Measurements from ENCODE around the gene MAN1A1.

Gene MAN1A1

DNA sequence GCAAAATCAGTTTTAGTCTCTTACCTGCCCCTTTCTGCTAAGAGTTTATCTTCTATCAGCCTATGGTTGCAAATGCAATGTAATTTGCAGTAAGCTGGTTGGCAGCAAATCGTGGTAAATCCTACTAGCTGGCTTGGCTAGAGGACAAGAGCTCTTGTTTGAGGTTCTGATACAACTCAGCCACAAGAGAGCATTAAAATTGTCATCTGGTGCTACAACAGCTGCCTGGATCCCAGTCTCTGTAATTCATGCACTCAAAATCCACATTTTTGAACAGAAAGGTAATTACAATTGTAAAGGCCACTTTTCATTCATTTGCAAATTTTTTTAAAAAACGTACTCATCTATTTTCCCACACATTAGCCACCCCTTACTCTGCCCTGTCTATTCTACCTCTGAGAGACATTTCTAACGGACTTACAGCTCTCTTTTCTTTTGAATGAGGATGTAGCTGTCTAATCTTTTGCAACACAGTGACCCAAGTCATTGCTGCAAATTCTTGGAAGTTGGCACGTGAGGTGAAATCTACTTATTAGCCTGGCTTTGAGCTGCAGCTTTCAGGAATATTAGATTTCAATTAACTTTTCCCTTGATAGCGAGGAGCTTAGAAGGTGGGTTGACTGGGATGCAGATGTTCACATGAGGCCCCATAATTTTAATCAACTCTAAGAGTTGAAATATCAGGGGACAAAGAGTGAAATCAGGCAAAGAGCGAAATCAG lies 217.1 kb downstream of the MAN1A1 start:
- DNase-seq = no peak

GRCh38 chr6:119129968-119130484 lies 219.5 kb downstream of the MAN1A1 start:
- no peak for DNase-seq

- no peak for DNase-seq
These were observed 220.2 kb downstream of the MAN1A1 start for GRCh38 chr6:119129148-119129967.

GRCh38 chr6:119128252-119128912 lies 221.2 kb downstream of the MAN1A1 start:
- DNase-seq = no peak

- DNase-seq = no peak
These were observed 221.9 kb downstream of the MAN1A1 start for GRCh38 chr6:119127627-119128026.
